ENCODE data around the gene MINDY4B.

Gene MINDY4B

DNA sequence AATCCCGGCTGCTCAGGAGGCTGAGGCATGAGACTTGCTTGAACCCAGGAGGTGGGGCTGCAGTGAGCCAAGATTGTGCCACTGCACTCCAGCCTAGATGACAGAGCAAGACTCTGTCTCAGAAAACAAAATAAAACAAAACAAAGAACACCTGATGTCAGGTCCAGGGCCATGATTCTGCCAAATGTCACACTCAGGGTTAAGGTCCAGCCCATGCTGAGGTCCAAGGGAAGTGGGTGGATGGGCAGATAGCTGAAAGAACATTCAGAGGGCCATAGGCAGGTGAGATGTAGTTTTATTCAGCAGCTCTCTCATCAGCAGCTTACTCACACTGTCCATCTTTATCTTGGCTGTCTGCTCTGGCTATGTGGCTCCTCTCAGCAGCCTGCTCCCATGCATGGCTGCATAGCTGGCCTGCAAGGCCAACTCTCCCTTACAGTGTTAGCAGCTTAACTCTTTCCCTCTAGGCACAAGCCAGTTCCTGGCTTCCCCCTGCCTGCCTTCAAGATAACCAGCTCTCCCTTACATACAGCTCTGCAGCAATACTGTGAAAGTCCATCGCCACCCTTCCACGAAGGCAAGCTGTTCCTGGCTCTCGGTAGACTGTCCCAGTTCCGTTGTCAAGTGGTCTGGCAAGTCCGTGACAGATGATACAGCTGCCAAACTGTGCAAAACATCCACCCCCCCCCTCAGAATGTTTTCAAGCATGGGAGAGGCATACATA is 79.9 kb downstream of the MINDY4B start:
- TF ChIP-seq CTCF (IDR thresholded peaks at IDR 0.05; ENCODE audit: insufficient read depth, missing control alignments): no peak
- no peak for FAIRE-seq
- DNase-seq (ENCODE audit: insufficient read length, low spot score): no peak

- DNase-seq (ENCODE audit: insufficient read length, low spot score): no peak
- no peak for TF ChIP-seq CTCF (IDR thresholded peaks at IDR 0.05; ENCODE audit: insufficient read depth, missing control alignments)
- no peak for FAIRE-seq
Observed at GRCh38 chr3:150823277-150823676, 82.0 kb downstream of the MINDY4B start.

- DNase-seq (ENCODE audit: insufficient read length, low spot score) (no peak), FAIRE-seq (no peak)
- TF ChIP-seq CTCF (IDR thresholded peaks at IDR 0.05; ENCODE audit: insufficient read depth, missing control alignments): no peak
Observed at GRCh38 chr3:150822636-150823035, 82.6 kb downstream of the MINDY4B start.

All from D721Med (cell line).